Stromal cell of bone marrow (primary cell): ENCODE measurements around the gene OR6B3.

ENCODE experiments used
- DNase-seq: peaks from one replicate; pipeline ENCODE4 v3.0.0-alpha.2; 2012; ENCODE audit warnings: low read depth

The OR6B3 gene

GRCh38 chr2:240053173-240054155 is at the start of gene OR6B3:
Gene OR6B3, minus strand, starts transcription at chr2:240053521.
- DNase-seq: no peak

- no peak for DNase-seq
These were observed 45.0 kb upstream of the OR6B3 start for GRCh38 chr2:240098349-240098748.

GRCh38 chr2:240095556-240096523 is 42.5 kb upstream of the OR6B3 start:
- DNase-seq: no peak

- DNase-seq: no peak
These were observed 36.0 kb upstream of the OR6B3 start for GRCh38 chr2:240089306-240089705.

- DNase-seq: no peak
These were observed 33.2 kb upstream of the OR6B3 start for GRCh38 chr2:240086563-240086962.

GRCh38 chr2:240078631-240079030 is 25.3 kb upstream of the OR6B3 start:
- DNase-seq: no peak

- no peak for DNase-seq
These were observed 24.1 kb upstream of the OR6B3 start for GRCh38 chr2:240077442-240077841.

GRCh38 chr2:240074545-240074944 is 21.2 kb upstream of the OR6B3 start:
- DNase-seq: no peak

GRCh38 chr2:240070907-240071306 is 17.6 kb upstream of the OR6B3 start:
- DNase-seq: no peak

GRCh38 chr2:240069829-240070228 is 16.5 kb upstream of the OR6B3 start:
- no peak for DNase-seq

- no peak for DNase-seq
These were observed 14.9 kb upstream of the OR6B3 start for GRCh38 chr2:240068193-240068592.

- DNase-seq: no peak
These were observed 13.2 kb upstream of the OR6B3 start for GRCh38 chr2:240066489-240066888.

GRCh38 chr2:240064898-240065297 is 11.6 kb upstream of the OR6B3 start:
- no peak for DNase-seq

GRCh38 chr2:240060977-240061591 is 7.8 kb upstream of the OR6B3 start:
- DNase-seq: peak; percentile 35

GRCh38 chr2:240056678-240057077 is 3.4 kb upstream of the OR6B3 start:
- no peak for DNase-seq

GRCh38 chr2:240055177-240055917 is 2.0 kb upstream of the OR6B3 start:
- DNase-seq: no peak

- no peak for DNase-seq
These were observed 797 bp downstream of the OR6B3 start for GRCh38 chr2:240052524-240052923.

- no peak for DNase-seq
These were observed 1.6 kb downstream of the OR6B3 start for GRCh38 chr2:240051697-240052096.

- no peak for DNase-seq
These were observed 3.0 kb downstream of the OR6B3 start for GRCh38 chr2:240050278-240050677.

GRCh38 chr2:240048237-240048636 is 5.1 kb downstream of the OR6B3 start:
- DNase-seq: no peak

- DNase-seq: no peak
These were observed 8.2 kb downstream of the OR6B3 start for GRCh38 chr2:240045098-240045497.
